T-helper 2 cell (primary cell): Measurements from ENCODE around the gene ORAI1.
"Not testable (repeated sequence)": the region's sequence is repeated elsewhere in the genome, so short reads cannot be mapped to it uniquely, and the experiment has no call there.

Source experiments
- DNase-seq, 5 experiments: peaks; one replicate each; pipeline versions ENCODE4 v3.0.0 to v3.0.0-alpha.2; 2012 to 2022
- total RNA-seq, 2 donors: gene quantifications; one replicate each; lab custom pipeline; 2026; lab: John Stamatoyannopoulos, UW

ORAI1 gene
- total RNA-seq = 45.1 to 79.2 reads per million in 2 donors

DNA sequence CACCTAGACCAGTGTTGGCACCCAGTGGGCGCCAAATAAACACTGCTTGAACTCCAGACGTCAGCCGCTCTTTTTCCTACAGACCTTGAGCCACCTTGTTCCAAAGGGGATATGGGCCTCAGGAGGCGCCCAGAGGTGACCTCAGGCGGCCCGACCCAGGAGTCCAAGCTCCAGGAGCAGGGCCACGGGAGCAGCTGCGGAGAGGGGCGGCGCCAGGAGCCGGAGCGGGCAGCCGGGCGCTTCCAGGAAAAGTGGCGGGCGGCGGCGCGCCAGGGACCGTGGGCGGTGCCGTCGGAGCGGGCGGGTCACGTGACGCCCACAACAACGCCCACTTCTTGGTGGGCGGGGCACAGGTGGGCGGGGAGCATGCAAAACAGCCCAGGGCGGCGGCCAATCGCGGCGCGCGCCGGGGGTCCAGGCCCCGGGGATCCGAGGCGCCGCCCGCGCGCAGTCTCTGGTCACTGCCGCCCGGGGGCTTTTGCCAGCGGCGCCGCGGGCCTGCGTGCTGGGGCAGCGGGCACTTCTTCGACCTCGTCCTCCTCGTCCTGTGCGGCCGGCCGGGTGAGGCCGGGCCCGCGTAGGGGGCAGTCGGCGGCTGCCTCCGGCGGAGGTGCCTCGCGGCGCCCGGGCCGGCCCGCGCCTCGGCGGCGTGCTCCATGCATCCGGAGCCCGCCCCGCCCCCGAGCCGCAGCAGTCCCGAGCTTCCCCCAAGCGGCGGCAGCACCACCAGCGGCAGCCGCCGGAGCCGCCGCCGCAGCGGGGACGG, at the start of gene ORAI1:
Gene ORAI1 (plus strand): TSS at position 444 of the 766 bp plus-strand sequence.
- DNase-seq = peak; percentile 85 to 96 (median 94)

DNA sequence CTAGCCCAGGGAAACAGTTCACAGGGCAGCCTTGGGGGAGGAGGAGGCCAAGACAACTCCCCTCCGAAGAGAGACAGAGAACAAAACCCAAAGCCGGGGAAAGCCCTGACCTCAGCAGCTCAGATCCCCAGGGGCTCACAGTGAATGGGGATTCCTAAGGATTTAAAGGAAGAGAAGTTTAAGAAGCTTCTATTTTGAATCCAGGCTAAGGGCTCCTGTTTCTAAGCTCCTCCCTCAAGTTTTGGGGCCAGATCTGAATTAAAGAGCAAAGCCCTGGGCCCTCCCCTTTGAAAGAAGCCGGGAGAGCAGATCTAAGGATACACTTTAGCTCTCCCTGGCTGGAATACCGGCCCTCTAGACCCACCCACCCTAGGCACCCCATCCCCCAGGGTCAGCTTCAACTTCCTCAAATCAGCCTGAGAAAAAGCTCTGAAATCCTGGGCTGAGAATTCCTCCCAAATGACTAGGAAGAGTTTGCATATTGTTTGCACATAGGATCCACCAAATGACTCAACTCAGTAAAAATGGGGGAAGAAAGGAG, 49.4 kb upstream of the ORAI1 start:
- DNase-seq = no peak

DNA sequence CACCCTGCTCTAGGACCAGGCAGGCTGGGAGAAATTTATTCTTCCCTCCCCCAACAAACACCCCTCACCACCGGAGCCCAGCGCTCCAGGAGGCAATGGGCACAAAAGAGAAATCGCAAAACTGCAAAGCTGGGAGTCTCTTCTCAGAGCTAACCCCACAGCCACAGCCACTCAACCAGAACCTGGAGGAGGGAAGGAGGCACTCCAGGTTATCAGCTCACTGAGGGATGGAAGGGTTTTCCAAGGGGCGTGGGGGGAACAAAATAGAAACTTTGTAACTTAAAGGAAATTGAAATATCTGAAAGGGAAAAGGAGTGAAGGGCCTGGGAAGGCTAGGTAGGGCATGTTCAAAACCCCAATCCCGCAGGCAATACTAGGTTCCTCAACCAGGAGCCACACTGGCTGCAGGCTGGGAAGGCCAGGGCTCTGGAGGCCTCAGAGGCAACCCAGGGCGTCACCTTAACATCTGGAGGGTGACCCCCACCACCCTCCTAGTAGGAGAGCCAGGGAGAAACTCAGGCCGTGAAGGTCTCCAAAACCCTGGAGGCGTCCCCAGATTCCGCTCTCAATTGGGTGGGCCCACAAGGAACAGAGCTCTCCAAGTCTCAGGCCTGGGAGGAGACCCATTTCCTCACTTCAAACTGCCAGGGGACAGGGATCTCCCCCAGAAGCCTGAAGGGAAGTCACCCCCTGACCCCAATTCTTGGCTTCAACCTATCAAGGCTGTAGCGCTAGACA, 48.7 kb upstream of the ORAI1 start:
- DNase-seq = no peak

DNA sequence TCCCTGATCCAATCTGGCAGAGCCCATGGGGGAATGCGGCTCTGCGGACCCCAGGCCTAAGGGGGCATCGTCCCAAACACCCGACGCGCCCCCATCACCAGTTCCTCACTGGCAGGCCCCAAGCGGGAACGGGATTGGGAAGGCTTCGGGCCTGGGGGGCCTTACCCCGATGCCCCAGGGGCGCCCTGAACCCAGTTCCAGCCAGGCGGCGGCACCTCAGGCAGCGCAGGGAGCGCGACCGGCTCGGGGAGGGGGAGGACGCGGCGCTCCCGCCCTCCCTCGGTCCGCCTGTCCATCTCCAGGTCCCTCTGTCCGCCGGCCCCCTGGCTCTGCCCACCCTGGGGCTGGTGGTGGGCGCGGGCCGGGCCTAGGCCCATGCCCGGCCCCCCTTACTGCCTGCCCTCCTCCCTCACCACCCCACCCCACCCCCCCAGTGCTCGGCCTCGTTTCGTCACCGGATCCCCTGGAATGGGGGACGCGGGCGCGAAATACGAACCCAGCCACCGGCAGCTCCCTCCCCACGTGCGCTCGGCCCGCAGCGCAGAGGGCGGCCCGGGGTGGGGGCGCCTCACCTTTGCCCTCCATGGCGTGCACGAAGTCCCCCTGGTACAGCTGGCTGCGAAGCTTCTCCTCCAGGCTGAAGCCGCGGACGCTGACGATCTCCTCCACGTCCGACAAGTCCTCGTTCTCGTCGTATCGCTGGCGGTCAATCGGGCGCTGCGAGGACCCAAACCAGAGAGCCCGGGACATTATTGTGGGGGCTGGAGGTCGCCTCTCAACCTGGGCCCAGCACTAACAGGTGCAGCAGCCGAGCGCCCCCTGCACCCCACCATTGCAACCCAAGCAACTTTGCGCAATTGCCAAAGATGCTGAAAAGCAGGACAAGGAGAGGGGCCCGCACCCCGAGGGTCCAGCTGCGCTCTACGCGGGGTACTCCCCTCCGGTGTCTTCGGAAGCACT, 47.8 kb upstream of the ORAI1 start:
- peak in 2 of 5 experiments; percentile 9 to 12 for DNase-seq

DNA sequence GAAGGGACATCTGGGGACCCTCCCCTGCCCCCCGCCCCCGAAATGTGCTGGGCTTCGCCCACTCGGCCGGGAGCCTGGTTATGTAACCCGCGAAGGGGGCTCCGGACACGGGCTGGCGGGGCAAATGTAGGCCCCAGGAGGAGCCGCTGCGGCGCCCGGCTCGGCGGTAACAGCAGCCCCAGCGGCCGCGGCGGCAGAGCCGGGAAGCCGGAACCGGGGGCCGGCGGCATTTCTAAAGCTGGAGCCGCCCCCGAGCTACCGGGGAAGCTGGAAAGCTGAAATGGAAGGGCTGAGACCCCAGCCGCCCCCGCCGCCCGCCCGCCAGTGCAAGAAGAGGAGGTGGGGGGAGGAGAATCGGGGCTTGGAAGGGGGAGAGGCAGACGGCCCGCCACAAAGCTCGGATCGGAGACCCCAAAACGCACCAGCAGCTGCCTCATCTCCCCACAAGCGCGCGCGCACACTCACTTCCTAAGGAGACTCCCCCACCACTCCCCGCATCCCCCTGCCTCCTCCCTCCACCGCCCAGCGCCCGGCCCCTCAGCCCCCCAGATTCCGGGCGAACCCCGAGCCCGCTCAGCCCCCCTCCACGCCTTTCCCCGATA, 47.0 kb upstream of the ORAI1 start:
- DNase-seq = peak in 3 of 5 experiments; percentile 32 to 52 (median 33)

DNA sequence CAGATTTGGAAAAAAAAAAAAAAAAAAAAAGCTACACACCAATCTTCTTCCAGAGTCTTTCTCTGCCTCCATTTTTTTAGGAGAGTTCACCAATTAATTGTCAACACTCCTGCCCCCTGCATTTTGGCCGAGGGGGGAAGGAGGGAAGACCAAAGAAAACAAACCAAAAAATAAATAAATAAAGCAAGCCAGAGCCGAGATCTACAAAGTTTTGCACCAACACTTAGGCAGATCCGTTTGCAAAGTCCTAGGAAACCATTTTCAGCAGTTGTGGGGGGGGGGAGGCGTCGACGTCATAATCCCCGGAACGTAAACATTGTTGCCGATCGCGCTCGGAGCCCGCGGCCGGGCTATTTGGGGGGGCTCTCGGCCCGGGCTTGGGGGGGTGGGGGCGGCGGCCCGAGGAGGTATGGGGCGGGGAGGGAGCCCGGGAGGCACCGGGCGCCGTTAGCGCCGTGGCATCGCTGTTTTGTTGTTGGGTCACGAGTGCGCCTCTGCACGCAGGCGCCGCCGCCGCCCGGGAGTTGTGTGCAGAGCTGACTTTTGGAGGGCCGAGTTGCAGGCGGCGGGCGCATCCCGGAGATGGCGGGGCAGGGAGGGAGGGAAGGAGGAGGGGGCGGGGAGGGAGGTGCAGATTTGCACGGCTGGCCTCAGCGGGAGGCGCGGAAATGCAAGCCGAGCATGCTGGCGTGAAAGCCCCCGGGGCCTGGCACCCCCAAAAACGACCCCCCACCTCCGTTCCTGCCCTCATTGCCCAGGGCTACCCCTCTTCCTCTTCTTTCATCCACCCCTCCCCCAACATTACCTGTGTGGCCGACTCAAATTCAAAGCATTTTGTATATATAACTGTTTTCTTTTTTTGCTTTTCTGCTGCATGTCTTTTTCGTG, 46.1 kb upstream of the ORAI1 start:
- peak; percentile 54 to 85 (median 61) for DNase-seq

DNA sequence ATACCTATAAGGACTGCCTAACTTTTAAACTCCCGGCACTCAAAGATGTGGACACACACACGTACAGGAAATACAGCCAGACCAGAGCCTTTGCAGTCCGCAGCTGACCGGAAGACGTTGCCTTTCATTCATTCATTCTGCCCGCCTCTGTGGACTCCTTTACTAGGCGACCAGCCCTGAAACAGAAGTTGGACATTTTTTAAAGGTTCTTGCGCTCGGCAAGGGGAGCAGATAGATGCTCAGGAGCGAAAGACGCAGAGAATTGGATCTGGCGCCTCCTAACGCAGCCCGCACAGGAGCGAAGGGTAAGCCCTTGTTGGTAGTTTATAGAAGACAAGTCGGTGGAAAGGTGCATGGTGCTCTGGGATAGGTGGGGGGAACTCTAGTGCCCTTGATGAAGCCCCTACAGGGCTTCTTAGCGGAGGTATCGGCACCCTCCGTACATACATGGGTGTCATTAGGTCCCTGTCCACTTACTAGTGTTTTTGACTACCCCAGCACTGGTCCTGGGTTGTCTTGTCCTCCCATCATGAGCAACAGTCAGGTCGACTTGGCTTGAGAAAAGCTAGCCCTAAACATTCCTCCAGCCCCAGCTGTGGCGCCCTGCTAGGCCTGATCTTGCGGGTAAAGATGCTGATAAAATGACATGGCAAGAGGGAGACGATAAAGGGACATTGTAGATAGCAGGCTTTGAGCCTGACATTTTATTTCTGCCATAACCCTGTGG, 45.2 kb upstream of the ORAI1 start, which contains the start of gene KDM2B:
Gene KDM2B (minus strand): TSS at position 65 of the 727 bp plus-strand sequence. CDS start 112 bp downstream, outside the sequence.
- DNase-seq = peak in 1 of 5 experiments; percentile 37

DNA sequence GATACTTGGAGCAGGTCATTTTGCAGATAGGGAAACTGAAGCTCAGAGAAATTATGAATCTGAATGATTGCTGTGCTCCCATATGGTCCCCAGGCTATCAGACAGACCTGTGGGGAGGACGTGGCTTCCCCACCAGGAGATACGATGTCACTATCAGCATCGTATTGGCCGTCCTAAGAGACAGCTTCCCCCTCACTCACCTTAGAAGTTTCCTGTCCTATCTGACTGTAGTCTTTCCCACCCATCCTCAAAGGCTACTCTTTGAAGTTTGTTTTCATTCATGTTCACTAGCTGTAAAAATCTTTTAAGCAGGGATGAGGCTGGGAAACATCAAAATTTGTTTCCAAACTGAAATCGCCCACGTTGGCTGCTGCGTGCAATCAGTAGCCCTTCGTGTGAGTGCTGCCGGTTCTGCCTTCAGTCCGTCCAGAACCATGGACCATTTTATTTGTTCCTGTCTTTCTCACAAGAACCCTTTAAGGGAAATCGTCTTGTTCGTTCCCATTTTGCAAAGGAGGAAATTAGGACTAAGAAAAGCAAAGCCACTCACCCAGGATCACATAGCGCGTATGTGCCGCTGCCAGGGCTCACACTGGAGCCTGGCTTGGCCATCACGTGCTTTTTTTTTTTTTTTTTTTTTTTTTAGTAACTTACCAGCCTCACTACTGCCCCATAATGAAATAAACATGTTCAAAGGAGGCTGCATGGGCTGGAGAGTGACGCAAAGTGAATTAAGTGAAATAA, 44.5 kb upstream of the ORAI1 start:
- peak in 2 of 5 experiments; percentile 6 to 35 for DNase-seq

DNA sequence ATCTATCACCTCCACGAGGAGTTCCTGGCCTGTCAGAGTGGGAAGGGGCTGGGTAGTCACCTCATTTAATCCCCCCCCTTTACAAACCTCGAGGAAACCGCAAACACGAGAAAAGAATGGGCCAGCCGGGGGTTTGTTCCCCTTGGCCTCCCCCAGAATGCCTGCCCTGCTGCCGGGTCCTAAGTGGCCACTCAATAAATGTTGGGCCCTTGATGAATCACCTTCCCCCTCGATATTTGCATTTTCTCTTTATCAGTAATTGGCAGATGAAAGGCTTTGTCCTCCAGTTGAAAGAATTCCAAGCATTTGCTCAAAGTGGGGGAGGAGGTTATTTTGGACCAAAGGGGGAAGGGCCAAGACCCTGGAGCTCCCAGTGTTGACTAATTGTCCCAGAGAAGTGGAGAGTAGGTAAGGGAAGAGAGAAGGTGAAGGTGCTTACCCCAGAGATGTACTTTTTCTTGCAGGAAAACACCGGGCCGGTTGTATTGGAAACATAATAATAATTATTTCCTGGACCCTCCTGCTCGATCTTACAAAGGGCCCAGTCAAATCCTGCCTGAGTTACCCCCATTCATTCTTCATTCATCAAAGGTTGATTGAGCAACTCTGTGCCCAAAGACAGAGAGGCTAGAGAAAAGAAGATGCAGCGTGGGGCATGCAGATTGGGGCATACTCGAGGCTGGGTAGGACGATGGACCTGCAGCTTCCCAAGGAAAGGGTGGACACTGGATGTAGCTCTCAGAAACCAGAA, 43.6 kb upstream of the ORAI1 start:
- DNase-seq = no peak

DNA sequence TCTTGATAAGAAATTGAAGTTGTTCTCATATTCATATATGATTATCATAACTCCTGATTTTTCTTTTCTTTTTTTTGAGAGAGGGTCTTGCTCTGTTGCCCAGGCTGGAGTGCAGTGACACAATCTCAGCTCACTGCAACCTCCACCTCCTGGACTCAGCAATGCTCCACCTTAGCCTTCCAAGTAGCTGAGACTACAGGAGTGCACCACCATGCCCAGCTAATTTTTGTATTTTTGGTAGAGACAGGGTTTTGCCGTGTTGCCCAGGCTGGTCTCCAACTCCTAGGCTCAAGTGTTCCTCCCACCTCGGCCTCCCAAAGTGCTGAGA, 43.0 kb upstream of the ORAI1 start:
- not testable (repeated sequence) for DNase-seq

DNA sequence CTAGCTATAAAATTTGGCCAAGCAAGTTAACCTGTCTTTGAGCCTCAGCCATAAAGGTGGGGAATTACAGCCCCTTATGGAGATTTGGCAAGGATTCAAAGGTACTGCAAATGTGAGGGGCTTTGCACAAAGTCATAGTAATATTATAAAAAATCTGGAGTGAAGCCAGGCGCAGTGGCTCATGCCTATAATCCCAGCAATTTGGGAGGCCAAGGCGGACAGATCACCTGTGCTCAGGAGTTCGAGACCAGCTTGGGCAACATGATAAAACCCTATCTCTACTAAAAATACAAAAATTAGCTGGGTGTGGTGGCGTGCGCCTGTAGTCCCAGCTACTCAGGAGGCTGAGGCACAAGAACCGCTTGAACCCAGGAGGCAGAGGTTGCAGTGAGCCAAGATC, 41.4 kb upstream of the ORAI1 start:
- DNase-seq = not testable (repeated sequence)

DNA sequence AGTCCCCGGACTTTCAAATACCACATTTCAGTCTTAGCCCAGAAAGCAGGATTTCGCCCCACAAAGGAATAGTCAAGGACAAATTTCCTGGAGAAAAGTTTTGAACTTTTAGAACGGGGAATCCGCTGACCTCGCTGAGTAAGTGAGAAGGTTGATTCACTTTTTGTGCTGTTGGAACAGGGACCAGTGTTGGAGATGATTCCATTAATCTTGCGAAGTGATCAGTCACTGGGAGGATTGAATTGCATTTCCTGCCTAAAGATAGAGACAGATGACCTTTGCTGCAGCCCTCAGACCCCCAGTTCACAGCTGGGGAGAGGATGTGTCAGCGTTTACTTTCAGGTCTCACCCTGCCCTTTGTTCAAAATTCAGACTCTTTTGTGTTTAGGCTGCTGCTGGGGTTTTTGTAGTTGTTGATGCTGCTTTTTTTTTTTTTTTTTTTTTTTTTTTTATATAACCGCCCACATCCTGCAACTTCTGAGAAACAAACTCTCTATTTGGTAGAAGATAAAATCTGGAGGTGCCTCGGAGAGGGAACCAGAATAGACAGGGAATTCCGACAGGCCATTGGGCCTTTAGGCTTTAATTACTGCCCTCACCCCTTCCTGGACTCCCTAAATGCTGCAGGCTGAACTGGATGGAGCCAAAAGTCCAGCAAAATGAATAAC, 35.7 kb upstream of the ORAI1 start:
- peak in 4 of 5 experiments; percentile 32 to 91 (median 62) for DNase-seq

DNA sequence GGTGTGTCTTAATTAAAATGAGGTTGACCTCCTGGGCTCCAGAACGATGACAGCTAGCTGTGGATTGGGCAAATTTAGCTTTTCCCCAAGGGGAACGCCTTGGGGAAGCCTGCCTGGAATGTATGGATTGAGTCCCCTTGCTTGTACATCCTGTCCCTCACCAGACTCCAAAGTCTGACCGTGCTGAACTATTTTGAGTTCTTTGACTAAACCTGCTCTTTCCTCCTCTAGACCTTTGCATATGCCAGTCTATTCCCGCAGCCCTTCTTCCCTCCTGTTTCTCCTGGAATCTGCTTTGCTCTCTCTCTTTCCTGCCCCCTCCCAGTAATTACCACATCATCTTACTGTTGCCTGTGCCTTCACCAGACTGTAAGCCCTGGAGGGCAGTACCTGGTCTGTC, 34.0 kb upstream of the ORAI1 start:
- no peak for DNase-seq

DNA sequence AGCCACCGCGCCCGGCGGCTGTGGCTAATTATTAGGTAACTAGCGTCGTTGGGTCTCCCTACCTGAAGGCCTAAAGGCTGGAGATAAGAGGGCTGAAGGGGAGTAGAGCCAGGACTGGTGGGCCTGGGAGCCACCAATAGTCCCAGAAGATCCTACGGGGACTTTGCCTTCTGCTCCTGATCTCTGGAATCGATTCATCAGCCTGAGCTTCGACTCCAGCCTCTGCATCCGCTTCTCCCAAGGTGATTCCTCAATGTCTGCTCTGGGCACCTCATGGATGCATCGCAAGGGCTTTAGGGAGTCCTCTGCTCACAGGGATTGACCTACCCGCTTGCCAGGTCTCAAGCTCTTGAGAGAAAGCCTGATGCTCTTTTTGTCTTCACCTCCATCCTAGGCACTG, 30.8 kb upstream of the ORAI1 start:
- DNase-seq = no peak

DNA sequence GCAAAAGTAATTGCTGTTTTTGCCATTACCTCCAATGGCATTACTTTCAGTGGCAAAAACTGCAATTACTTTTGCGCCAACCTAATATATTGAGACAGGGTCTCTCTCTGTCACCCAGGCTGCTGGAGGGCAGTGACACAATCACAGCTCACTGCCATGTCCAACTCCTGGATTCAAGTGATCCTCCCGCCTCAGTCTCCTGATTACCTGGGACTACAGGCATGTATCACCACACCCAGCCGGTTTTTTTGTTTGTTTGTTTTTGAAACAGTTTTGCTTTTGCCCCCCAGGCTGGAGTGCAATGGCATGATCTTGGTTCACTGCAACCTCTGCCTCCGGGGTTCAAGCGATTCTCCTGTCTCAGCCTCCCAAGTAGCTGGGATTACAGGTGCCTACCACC, 29.8 kb upstream of the ORAI1 start:
- DNase-seq = no peak

DNA sequence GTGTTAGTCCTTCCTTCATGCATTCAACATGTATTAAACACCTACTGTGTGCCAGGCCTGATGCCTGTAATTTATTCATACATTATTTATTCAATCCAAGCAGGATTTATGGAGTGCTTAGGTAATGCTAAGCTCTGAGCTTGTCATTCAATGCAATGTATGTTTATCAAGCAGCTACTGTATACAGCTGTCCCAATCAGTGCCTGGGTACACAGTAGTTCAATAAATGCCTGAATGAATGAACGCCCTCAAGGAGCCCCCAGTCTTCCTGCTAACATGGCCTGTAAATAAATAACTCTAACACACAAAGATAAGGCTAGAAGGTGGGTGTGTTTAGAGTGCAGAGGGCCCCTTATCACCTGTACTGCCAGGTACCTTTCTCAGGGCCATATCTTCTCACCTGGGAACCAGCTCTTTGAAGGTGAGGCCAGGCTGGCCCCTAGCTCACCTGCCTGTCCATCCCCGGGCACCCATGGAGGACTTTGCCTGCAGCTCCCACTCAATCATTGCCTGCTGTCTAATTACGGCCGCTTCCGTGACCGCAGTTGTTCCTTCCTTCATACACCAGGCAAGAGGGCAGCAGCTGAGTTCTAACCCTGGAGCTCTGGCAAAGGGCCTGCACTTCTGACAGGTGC, 25.5 kb upstream of the ORAI1 start:
- DNase-seq = no peak

DNA sequence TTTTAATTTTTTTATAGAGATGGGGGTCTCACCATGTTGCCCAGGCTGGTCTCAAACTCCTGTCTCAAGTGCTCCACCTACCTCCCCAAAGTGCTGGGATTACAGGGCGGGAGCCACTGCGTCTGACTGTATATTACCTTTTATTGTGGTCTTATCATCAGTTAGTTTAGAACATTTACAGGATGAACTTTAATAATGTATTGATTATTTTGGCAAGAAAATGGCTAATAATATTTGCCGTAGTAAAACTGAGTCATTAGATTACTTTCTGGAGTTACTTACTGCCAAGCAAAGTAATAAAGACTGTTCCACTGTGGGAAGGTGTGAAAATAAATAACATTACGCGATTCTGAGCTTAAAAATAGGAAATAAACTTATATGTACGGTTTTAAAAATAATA, 23.6 kb upstream of the ORAI1 start:
- no peak for DNase-seq

DNA sequence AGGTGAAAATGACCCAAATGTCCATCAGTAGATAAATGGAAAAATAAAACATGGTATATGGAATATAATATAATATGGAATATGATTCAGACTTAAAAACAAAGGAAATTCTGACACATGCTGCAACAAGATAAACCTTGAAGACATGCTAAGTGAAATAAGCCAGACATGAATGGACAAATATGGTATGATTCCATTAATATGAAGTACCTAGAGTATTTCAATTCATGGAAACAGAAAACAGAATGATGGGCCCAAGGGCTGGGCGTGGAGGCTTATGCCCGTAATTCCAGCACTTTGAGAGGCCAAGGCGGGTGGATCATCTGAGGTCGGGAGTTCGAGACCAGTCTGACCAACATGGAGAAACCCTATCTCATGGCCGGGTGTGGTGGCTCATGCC, 22.7 kb upstream of the ORAI1 start:
- DNase-seq = no peak
